Keratinocyte (primary cell): ENCODE data around the gene DMAC2L. TPM values are rescaled to one million over a fixed set of nuclear protein-coding genes. Genes with fewer than 3 reads are reported as not detected.

Source experiments
- DNase-seq: peaks from one replicate; pipeline ENCODE4 v3.0.0-alpha.2; 2011; ENCODE audit warnings: low read depth, missing footprints, low spot score
- FAIRE-seq: peaks from 2 replicates; lab custom pipeline; 2011; peaks lifted over from hg19 to GRCh38; lab: Jason Lieb, UNC
- H2AFZ ChIP-seq: 2 replicates; pipeline ENCODE4 v1.6.0; 2012; ENCODE audit warnings: low read length, control low read depth, inconsistent platforms; ENCODE audit not compliant: control insufficient read depth
- H3K27ac ChIP-seq: 2 replicates; pipeline ENCODE4 v1.5.1; 2011; ENCODE audit warnings: low read length; ENCODE audit not compliant: control insufficient read depth, insufficient read depth
- H3K27me3 ChIP-seq: 3 replicates; pipeline ENCODE4 v1.6.0; 2011; ENCODE audit warnings: low read length; ENCODE audit not compliant: control insufficient read depth, insufficient read depth; ENCODE audit errors: extremely low read depth
- H3K36me3 ChIP-seq, 2 experiments: 2 replicates in 1 of 2; 3 replicates in 1 of 2; pipeline ENCODE4 v1.5.1; 2011; ENCODE audit warnings: low read length in 2 of 2, mild to moderate bottlenecking in 1 of 2; ENCODE audit not compliant: control insufficient read depth in 2 of 2, insufficient read depth in 2 of 2; ENCODE audit errors: extremely low read depth in 1 of 2
- H3K4me1 ChIP-seq: 3 replicates; pipeline ENCODE4 v1.5.1; 2011; ENCODE audit warnings: low read length; ENCODE audit not compliant: control insufficient read depth, insufficient read depth; ENCODE audit errors: extremely low read depth
- H3K4me2 ChIP-seq: 3 replicates; pipeline ENCODE4 v1.6.0; 2011; ENCODE audit warnings: low read depth, low read length; ENCODE audit not compliant: control insufficient read depth, insufficient read depth; ENCODE audit errors: extremely low read depth
- H3K4me3 ChIP-seq, 3 experiments: fragments of 200-600 bp in 1 of 3; sonication (generic) in 1 of 3; 2 replicates in 2 of 3; 3 replicates in 1 of 3; pipeline ENCODE4 v1.5.1; 2011 to 2016; ENCODE audit warnings: low read length in 3 of 3, mild to moderate bottlenecking in 3 of 3, control low read depth in 2 of 3, inconsistent platforms in 1 of 3, low read depth in 1 of 3, mixed read lengths in 1 of 3, mixed run types in 1 of 3, moderate library complexity in 1 of 3; ENCODE audit not compliant: control insufficient read depth in 2 of 3, insufficient read depth in 2 of 3; ENCODE audit errors: extremely low read depth in 1 of 3
- H3K79me2 ChIP-seq: 2 replicates; pipeline ENCODE4 v1.6.0; 2012; ENCODE audit warnings: low read length; ENCODE audit not compliant: control insufficient read depth, insufficient read depth
- H3K9ac ChIP-seq: 3 replicates; pipeline ENCODE4 v1.6.0; 2011; ENCODE audit warnings: low read length; ENCODE audit not compliant: control insufficient read depth, insufficient read depth; ENCODE audit errors: extremely low read depth
- H3K9me1 ChIP-seq: 3 replicates; pipeline ENCODE4 v1.6.0; 2011; ENCODE audit warnings: low read length; ENCODE audit not compliant: control insufficient read depth, insufficient read depth; ENCODE audit errors: extremely low read depth
- H3K9me3 ChIP-seq: 2 replicates; pipeline ENCODE4 v1.5.1; 2012; ENCODE audit warnings: low read depth, low read length; ENCODE audit not compliant: control insufficient read depth
- H4K20me1 ChIP-seq: 3 replicates; pipeline ENCODE4 v1.6.0; 2011; ENCODE audit warnings: low read length; ENCODE audit not compliant: control insufficient read depth, insufficient read depth; ENCODE audit errors: extremely low read depth
- CTCF ChIP-seq, 3 experiments: IDR thresholded peaks in 1 of 3; conservative IDR thresholded peaks in 1 of 3; optimal IDR thresholded peaks in 1 of 3; 2 replicates in 2 of 3; 3 replicates in 1 of 3; pipeline versions ENCODE3 to v1.5.1; 2011; ENCODE audit warnings: low read length in 3 of 3, mild to moderate bottlenecking in 3 of 3, moderate library complexity in 2 of 3, control low read depth in 1 of 3, inconsistent platforms in 1 of 3; ENCODE audit not compliant: insufficient read depth in 2 of 3; ENCODE audit errors: extremely low read depth in 1 of 3
- EZH2 ChIP-seq: IDR thresholded peaks from one replicate; pipeline ENCODE4 v1.6.1; 2012; ENCODE audit warnings: inconsistent platforms, mild to moderate bottlenecking, low read length, moderate library complexity
- dilution Hi-C: fragments of 300-500 bp; cut with MboI; formaldehyde crosslinking; loops from one replicate; pipeline ENCODE4 v1.7.0; 2020; ENCODE audit warnings: low sequenced_read_pairs; ENCODE audit not compliant: extremely low pct_ligation_motif_present
- polyA plus RNA-seq, 5 experiments: library from polyadenylated mRNA; depleted of rRNA in 3 of 5; stranded (reverse) in 3 of 5; stranded (forward) in 1 of 5; unstranded in 1 of 5; fragments of >200 nt; gene quantifications; 1 replicate in 1 of 5; 2 replicates in 3 of 5; 3 replicates in 1 of 5; pipeline versions ENCODE4 v1.2.1 to v1.2.3, GENCODE V29; 2011 to 2012; ENCODE audit warnings: missing spikeins in 2 of 5, low read depth in 1 of 5, low replicate concordance in 1 of 5

Gene DMAC2L
- polyA plus RNA-seq, 1 donor (not counting 4 experiments of a cell fraction or from before 2014, with no cell fraction given), result 12.4 TPM

GRCh38 chr14:50288146-50288545 lies 24.0 kb upstream of the DMAC2L start:
- Histone ChIP-seq H2AFZ (no peak overlapping the region), H3K4me1 (no peaks in the 10 kb centered on the region), H3K79me2 (no peaks in the 10 kb centered on the region), H3K9ac (no peak overlapping the region), H3K9me3 (no peaks in the 10 kb centered on the region), H3K4me3 (no peak overlapping the region), H3K9me1 (no peaks in the 10 kb centered on the region), H3K36me3 (no peaks in the 10 kb centered on the region), H3K4me2 (no peak overlapping the region), H4K20me1 (no peaks in the 10 kb centered on the region), H3K27me3 (no peaks in the 10 kb centered on the region), H3K27ac (no peak overlapping the region)
- FAIRE-seq (no peak), DNase-seq (no peak)
- dilution Hi-C loops, result no loop called here
- TF ChIP-seq CTCF (optimal IDR thresholded peaks at IDR 0.05 in 1 of 3, IDR thresholded peaks at IDR 0.05 in 1 of 3, conservative IDR thresholded peaks at IDR 0.05 in 1 of 3; ENCODE audit: extremely low read depth in 1 of 3, insufficient read depth in 2 of 3, low read length in 3 of 3) (no peak), EZH2 (no peak)

DNA sequence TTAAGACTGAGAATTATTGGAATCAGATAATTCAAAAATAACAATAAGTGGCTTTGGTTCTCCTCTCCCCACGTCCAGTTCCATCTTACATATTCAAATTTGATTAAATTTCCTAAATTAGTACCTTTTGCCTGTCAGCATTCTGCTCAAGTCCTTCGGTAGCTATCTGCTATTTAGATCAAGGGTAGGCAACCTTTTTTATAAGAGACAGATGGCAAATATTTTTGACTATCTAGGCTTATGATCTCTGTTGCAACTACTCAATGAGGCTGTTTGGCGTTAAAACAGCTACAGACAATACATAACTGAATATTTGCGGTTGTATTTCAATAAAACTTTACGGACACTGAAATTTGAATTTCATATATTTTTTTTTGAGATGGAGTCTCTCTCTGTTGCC lies 21.8 kb upstream of the DMAC2L start:
- no peak overlapping the region for H3K27ac ChIP-seq
- no peak for DNase-seq
- H3K9me3 ChIP-seq, result no peaks in the 10 kb centered on the region
- no peaks in the 10 kb centered on the region for H3K4me1 ChIP-seq
- no peaks in the 10 kb centered on the region for H3K27me3 ChIP-seq
- H3K9ac ChIP-seq, result no peak overlapping the region
- H3K4me3 ChIP-seq, result no peak overlapping the region
- dilution Hi-C loops, result no loop called here
- H3K9me1 ChIP-seq, result no peaks in the 10 kb centered on the region
- FAIRE-seq, result no peak
- no peak overlapping the region for H3K4me2 ChIP-seq
- H3K79me2 ChIP-seq, result no peaks in the 10 kb centered on the region
- no peak overlapping the region for H2AFZ ChIP-seq
- no peaks in the 10 kb centered on the region for H4K20me1 ChIP-seq
- TF ChIP-seq CTCF (optimal IDR thresholded peaks at IDR 0.05 in 1 of 3, IDR thresholded peaks at IDR 0.05 in 1 of 3, conservative IDR thresholded peaks at IDR 0.05 in 1 of 3; ENCODE audit: extremely low read depth in 1 of 3, insufficient read depth in 2 of 3, low read length in 3 of 3), result no peak
- no peak for TF ChIP-seq EZH2
- peaks cover 0 to 3% of the 10 kb centered on the region in 2 experiments for H3K36me3 ChIP-seq
